BE2C (cell line): ENCODE results near the gene USP36.

Experiments
- DNase-seq: peaks from one replicate; pipeline ENCODE4 v3.0.0-alpha.2; 2020
- H3K27me3 ChIP-seq: fragments of 250-450 bp; sonication (Bioruptor Pico); 2 replicates; pipeline ENCODE4 v1.5.1; 2020; ENCODE audit warnings: mild to moderate bottlenecking
- H3K36me3 ChIP-seq: fragments of 250-450 bp; sonication (Bioruptor Pico); 2 replicates; pipeline ENCODE4 v1.5.1; 2020; ENCODE audit warnings: mild to moderate bottlenecking
- H3K4me1 ChIP-seq: fragments of 250-450 bp; sonication (Bioruptor Pico); 2 replicates; pipeline ENCODE4 v1.5.1; 2020
- H3K4me3 ChIP-seq: 2 replicates; pipeline ENCODE4 v1.5.1; 2011; ENCODE audit warnings: low read depth, low read length
- H3K9me3 ChIP-seq: fragments of 250-450 bp; sonication (Bioruptor Pico); 2 replicates; pipeline ENCODE4 v1.5.1; 2020
- CTCF ChIP-seq: IDR thresholded peaks from 2 replicates; pipeline ENCODE4 v1.5.1; 2012; ENCODE audit warnings: mild to moderate bottlenecking, low read depth, low read length

The USP36 gene

GRCh38 chr17:78791840-78792709, 48.5 kb downstream of the USP36 start:
- Histone ChIP-seq H3K9me3 (no peaks in the 10 kb centered on the region), H3K36me3 (peaks cover 39% of the 10 kb centered on the region), H3K27me3 (no peaks in the 10 kb centered on the region), H3K4me1 (no peaks in the 10 kb centered on the region; the same call in 1 of the 2 replicates), H3K4me3 (no peak overlapping the region)
- DNase-seq = no peak
- no peak for TF ChIP-seq CTCF

- Histone ChIP-seq H3K4me1 (no peaks in the 10 kb centered on the region; the same call in 1 of the 2 replicates), H3K27me3 (no peaks in the 10 kb centered on the region), H3K36me3 (peaks cover 24% of the 10 kb centered on the region), H3K9me3 (no peaks in the 10 kb centered on the region), H3K4me3 (no peak overlapping the region)
- DNase-seq = no peak
- no peak for TF ChIP-seq CTCF
These were observed 50.1 kb downstream of the USP36 start for GRCh38 chr17:78790552-78790951.

GRCh38 chr17:78789663-78790181, 50.9 kb downstream of the USP36 start:
- Histone ChIP-seq H3K9me3 (no peaks in the 10 kb centered on the region), H3K27me3 (no peaks in the 10 kb centered on the region), H3K4me1 (no peaks in the 10 kb centered on the region; the same call in 1 of the 2 replicates), H3K36me3 (peaks cover 20% of the 10 kb centered on the region), H3K4me3 (no peak overlapping the region)
- DNase-seq = no peak
- TF ChIP-seq CTCF = no peak

- Histone ChIP-seq H3K27me3 (no peaks in the 10 kb centered on the region), H3K4me1 (no peaks in the 10 kb centered on the region; the same call in 1 of the 2 replicates), H3K36me3 (peaks cover 20% of the 10 kb centered on the region), H3K9me3 (no peaks in the 10 kb centered on the region), H3K4me3 (no peak overlapping the region)
- TF ChIP-seq CTCF = no peak
- DNase-seq = no peak
These were observed 51.4 kb downstream of the USP36 start for GRCh38 chr17:78789149-78789662.

- H3K9me3 ChIP-seq = no peaks in the 10 kb centered on the region
- peaks cover 17% of the 10 kb centered on the region for H3K36me3 ChIP-seq
- H3K27me3 ChIP-seq = no peaks in the 10 kb centered on the region
- H3K4me3 ChIP-seq = no peak overlapping the region
- no peaks in the 10 kb centered on the region; the same call in 1 of the 2 replicates for H3K4me1 ChIP-seq
- TF ChIP-seq CTCF = no peak
- DNase-seq = no peak
These were observed 52.2 kb downstream of the USP36 start for GRCh38 chr17:78788451-78788850.

- H3K36me3 ChIP-seq = peaks cover 10% of the 10 kb centered on the region; the same call in 1 of the 2 replicates
- TF ChIP-seq CTCF = no peak
- H3K27me3 ChIP-seq = no peaks in the 10 kb centered on the region
- no peak overlapping the region for H3K4me3 ChIP-seq
- H3K4me1 ChIP-seq = peaks cover 2% of the 10 kb centered on the region; the same call in 1 of the 2 replicates
- no peak for DNase-seq
- no peaks in the 10 kb centered on the region for H3K9me3 ChIP-seq
These were observed 53.2 kb downstream of the USP36 start for GRCh38 chr17:78787444-78787843.
